HG03439 (cell line): ENCODE results near the gene QRFPR.
"Not testable (repeated sequence)": the region's sequence is repeated elsewhere in the genome, so short reads cannot be mapped to it uniquely, and the experiment has no call there.

Experiments
- ATAC-seq: cut with Tn5 transposase; IDR thresholded peaks from one replicate; pipeline ENCODE4 v1.9.1; 2021; ENCODE audit warnings: mild to moderate bottlenecking, moderate library complexity; ENCODE audit not compliant: unreplicated experiment

QRFPR gene

DNA sequence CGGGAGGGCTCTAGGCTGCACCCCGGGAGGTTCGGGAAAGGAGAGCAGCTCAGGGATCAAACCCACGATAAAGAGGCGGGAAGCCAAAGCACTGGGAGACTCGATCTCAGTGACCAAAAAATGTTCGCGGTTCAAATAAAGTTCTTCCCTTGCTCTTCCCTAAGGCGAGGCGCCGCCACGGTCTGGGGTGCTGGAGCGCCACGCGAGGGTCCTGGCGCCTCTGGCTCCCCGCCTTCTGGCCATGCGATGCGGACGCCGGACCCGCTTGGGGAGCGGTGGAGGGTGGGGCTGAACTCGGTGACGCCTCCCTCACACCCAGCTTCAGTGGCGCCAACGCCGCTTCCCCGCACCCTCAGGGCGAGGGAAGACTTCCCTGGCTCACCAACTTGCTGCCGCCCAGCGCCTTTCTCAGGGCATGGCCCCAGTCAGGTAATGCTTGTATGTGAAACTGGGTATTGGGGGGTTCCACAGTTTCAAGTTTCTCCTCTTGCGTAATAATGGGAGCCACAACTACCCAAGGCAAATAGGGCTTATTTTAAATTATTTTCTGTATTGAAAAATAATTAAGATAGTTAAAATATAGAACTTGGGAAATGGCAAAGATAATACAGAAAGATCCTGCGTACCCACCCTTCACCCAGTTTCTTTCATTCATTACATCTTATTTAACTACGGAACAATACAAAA lies at the start of gene QRFPR:
QRFPR (minus strand) TSS at position 243 of the 687 bp plus-strand sequence. CDS start 371 bp downstream, outside the sequence.
- no peak for ATAC-seq

DNA sequence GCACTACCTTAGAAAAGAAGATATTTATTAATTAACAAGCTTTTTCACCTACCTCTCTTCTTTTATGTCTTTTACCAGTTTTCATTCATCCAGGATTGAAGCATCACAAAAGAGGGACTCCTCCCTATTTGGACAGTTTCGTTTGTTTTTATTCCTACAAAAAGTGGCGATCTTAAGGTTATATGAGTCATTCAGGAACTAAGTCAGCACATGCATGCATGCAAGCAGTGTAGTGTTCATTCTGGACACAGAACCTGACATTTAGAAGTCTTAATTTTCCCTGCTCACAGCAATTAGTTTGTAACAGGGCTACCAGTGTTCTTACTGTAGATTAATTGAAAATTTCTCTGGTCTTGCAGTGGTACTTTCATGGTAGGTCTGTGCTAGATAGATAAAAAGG lies 47.9 kb upstream of the QRFPR start:
- ATAC-seq: no peak

DNA sequence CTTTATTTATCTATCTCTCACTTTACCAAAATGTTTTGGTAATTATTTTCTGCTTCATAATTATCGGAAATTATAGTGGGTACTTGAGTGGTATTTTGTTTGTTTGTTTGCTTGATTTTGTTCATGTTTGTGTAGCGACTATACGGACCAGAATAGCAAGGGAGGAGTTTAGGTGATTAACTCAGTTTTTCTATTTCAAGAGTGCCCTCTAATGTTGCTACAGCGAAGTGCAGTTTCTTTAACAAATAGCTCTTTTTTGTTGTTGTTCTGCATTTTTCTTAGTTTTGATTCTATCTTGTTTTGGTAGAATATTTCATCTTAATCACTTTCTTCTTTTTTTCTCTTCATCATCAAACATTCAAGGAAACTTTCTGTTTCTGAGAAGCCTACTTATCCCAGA lies 40.8 kb upstream of the QRFPR start:
- ATAC-seq: no peak

DNA sequence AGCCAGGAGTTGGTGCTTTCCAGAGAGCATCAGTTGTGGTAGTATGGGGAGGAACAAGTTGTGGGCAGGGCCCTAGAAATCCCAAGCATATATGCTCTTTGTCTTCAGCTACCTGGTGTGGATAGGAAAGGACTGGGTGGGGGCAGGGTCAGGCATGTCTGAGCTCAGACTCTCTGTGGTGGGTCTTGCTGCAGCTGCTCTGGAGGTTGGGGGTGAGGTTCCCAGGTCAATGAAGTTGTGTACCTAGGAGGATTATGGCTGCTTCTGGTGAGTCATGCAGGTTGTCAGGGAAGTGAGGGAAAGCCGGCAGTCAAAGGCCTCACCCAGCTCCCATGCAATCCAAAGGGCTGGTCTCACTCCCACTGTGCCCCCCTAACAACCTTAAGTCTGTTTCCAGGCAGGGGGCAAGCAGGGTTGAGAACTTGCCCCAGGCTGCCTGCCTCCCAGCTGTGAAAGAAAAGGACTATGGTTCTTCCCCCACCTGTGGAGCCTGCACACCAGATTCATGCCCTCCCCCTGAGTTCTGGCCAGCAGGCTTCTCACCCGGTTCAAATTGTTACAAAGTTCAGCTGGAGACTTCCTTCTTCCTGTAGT lies 30.4 kb upstream of the QRFPR start:
- no peak for ATAC-seq

DNA sequence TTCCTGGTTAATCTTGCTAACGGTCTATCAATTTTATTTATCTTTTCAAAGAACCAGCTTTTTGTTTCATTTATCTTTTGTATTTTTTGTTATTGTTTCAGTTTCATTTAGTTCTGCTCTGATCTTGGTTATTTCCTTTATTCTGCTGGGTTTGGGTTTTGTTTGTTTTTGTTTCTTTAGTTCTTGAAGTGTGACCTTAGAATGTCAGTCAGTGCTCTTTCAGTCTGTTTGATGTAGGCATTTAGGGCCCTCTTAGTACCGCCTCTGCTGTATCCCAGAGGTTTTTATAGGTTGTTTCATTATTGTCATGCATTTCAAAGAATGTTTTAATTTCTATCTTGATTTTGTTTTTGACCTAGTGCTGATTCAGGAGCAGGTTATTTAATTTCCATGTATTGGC lies 27.7 kb upstream of the QRFPR start:
- ATAC-seq: not testable (repeated sequence)

DNA sequence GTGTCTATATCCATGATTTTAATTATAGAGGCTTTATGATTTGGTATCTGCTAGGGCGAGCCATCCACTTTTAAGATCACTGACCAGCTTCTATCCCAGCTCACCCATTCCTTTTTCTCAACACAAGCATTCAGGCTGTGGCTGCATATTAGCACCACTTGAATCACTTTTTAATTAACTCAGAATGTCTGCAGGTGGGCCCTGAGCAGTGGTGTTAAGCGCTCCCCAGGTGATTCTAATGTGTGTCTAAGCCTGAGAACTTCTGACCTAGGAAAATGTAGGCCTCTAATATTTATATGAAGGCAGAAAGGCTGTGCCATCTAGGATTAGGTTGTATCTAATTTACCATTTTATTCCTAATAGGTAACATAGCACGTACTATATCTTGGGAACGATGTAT lies 19.8 kb upstream of the QRFPR start:
- no peak for ATAC-seq

DNA sequence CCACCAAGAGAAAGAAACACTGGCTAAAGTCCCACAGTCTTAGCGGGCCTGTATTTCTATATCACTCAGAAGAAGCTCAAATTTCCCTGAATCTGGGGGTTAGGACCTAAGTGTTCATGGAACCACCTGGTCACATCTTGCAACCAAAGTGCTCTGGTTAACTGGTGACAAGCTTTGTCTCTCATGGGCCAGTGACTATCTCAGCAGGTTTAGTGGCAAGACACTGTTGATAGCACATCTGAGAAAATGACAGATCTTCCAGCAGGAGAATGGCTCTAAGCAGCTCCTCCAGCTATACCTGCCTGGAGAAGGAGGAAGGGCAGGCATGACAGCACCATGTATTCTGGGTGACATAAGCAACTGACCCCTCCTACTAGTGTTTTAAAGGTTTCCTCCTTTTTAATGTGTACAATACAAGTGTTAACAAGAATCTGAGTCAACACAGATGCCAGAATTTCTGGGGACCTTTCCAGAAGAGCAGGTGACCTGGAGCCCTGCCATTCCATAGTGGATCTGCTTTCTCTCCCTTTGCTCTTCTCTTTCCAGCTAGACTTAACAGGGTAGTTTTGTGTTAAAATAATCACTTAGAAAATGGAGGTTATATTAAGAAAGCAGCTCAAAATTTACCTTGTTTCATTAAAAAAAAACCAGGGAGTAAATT lies 17.3 kb upstream of the QRFPR start:
- ATAC-seq: no peak

DNA sequence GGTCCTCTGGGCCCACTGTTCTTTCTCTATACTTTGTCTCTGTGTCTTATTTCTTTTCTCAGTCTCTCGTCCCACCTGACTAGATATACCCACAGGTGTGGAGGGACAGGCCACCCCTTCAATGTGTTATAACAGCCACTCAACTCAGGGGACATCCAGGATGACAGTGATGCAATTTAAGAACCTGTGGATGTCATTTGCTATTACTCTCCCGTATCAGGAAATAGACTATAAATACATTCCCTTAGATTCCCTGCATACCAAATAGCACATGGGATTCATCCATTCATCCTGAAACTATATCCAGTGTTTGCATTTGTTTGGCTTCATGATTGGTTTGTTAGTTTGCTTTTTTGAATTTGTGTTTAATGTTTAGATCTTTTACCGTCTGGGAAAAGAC lies 16.6 kb upstream of the QRFPR start:
- ATAC-seq: no peak

DNA sequence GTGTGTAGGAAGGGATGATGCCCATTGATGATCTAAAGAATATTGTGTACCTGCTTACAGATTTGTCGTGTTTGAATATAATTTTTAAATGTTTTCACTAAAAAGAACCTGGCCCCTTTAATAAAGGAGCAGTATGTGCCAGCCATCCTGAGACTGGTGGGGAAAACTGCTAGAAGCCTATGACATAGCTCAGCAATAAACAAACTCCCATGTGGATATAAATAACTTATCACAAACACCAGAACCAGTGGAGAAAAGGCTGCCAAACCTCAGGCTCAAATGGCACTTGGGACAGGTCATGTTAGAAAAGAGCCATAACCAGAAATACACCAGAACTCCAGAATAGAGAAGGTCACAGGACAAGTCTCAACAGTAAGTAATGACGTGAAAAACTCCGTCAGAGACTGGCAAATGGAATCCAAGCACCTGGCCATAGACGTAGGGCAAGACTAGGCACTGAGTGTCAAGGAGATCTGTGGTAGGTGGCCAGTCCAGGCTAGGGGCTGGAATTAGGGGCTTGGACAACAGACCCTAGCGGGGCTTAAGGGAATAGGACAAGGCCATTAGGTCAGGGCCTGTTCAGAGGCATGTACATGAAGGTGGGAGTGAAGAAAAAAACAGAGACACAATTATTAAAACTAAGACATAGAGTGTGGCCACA lies 11.7 kb upstream of the QRFPR start:
- no peak for ATAC-seq

DNA sequence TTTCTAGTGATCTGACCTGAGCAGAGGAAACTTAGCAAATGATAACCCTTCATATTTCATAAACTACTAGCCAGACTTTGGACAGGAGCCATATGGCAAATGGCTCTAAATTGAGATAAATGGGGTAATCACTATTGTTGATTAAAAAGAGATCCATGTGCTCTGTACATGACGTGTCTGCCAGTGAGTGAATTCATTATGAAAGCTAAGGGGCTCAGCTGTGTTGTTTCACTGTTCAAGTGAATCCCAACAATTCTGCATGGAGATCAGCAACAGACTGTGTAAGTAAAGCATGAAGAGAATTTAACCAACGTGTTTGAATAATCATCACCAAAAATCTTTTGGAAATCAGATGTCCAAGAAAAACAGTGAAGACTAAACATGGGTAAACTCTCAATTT lies 9.5 kb upstream of the QRFPR start:
- ATAC-seq: no peak

DNA sequence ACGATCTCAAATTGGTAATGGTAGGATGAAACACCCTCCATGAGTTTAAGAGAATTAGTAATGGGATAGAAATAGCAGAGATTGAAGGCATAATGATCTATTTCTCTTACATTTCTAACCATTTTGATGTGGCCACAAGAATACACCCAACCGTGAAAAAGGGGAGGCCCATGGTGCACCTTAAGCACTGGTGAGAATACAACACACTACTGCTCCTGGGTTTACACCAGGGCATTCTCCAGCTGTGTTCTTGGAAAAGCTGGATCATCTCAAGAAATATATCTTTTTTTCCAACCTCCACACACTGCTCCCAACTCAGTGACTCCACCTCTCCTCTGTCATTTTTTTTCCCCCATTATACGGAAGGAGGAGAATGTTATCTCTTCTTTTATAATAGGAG lies 1.5 kb downstream of the QRFPR start:
- ATAC-seq: no peak

DNA sequence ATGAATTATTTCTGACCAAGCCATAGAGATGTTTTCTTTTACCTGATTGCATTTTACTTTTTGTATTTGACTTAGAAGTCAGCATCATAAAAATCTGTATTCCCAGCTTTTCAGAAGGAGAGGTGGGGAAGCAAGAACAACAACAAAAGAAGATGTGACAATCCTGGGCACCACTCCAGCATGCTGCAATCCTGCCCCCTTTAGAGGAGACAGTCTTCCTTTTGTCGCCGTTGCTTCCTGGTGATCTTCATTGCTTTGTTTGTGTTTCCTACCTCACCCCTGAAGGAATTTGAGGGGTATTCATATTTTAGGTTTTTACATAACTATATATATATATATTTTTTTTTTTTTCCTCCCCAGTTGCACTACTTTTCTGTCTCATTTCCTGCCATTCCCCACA lies 3.7 kb downstream of the QRFPR start:
- no peak for ATAC-seq

DNA sequence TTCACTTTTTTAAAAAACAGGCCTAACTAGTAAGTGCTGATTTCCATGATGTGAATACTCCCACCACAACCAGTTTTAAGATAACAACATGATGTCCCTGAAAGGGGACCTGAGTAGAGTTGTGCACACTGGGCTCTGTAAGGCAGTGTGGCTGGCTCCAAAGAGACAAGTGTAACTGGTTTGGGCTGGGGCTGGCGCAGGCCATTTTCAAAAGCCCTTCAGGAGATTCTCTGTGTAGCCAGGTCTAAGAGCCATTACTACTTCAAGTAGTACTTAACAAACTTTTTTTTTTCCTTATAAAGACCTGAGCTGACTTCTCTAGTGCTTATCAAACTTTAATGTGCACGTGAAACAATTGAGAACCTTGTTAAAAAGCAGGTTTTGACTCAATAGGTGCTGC lies 4.3 kb downstream of the QRFPR start:
- ATAC-seq: no peak

DNA sequence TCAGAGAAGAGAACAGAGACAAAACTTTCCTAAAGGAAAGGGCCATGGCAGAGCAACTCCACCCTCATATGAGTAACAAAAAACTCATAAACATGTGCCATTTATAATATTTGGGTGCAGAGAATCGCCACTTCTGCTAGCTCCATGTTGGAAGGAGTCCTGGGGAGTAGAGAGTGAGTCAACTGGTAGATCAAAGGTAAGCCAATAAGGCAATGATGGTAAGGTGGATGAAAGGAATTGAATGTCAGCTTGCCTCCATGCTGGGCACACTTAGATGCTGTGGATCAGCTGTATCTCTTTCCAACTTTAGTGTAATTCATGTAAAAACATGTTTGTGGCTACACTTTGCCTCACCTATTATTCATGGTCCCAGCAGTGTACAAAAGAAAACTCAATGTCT lies 4.7 kb downstream of the QRFPR start:
- no peak for ATAC-seq

DNA sequence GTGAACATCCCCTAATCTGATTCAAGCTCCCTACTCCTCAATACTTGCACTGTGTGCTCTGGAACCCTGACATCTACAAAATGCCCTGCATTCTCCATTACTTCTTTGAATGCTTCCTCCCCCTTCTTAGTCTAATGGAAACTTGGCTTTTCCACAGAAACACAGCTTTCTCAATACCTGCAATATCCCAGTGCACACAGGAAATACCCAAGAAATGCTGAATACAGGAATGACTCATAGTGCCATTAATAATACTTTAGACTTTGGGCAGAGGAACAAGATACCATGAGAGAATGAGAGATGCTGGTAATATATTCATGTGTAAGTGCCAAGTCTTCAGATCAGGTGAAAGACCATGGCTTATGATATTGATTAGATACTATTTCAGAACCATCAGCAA lies 5.6 kb downstream of the QRFPR start:
- no peak for ATAC-seq

DNA sequence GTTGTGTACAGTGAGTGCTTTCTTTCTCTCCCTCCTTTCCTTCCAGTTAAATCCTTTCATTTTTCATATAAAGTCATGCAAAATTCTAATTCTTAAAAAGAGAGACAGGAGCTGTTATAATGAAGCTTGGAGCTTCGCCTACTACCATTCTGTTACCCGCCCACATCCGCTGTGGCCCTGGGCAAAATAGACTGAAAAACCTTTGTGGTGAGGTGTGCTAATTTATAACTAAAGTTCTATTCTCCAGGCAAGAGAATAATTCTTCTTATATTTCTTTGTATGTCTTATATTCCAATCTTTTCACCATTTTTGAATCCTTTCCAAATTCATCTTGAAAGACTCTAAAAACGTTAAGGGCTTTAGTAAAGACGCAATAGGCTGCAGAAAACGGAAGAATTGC lies 7.0 kb downstream of the QRFPR start:
- no peak for ATAC-seq

DNA sequence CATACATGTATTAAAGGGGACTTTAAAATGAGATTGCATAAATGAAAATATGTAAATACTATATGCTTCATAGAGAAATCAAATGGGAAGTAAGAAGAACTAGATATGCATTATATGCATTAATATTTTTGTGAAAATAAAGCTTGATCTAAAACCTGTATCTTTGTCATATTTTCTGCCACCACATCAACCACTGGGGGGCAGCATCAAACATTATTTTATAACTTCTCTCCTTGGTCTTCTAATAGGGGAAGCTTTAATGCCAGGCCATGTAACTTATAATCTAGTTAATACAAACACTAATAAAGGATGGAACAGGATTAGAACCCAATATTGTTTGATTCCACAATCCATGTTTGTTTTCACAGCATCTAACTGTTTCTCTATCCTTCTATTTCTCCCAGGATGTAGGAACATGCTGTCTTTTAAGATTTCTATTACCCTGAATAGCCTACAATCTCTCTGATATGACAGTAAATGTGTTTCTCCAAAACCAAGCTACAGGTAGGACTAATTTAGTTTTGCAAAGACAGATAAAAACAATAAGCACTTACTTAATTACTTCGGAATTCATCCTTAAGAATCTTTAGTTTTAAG lies 10.0 kb downstream of the QRFPR start:
- no peak for ATAC-seq

DNA sequence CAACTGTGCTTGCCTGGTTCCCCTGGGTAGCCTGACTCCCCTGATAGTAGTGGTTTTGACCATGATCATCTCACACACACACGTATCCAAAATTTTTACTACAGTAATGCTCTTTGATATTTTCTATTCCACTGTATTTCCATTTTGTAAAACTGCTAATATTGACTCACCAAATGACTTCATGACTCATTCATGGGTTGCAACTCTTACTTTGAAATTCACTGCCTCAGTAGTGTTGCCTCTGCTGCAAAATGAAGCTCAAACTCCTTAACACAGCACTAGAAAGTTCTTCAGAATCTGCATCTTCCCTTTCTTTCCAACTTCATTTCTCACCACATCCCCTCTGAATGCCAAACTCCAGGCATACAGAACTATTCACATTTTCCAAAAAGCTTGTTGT lies 20.3 kb downstream of the QRFPR start:
- ATAC-seq: no peak

DNA sequence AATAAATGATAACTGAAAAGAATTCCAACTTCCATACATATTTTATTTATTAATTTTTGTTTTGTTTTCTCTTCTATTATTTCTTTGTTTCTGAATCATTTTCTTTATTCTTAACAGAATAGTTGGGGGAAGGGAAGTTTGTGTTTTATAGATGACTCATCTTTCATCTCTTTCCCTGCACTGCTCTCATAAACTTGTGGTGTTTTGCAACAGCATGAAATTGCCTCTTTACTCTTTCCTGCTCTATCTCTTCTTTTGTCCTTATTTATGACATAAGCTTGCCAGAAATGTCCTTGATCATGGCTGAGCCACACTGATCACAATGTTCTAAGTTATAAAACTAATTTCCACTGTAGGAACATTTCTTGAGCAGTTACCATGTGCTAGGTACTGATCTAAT lies 22.3 kb downstream of the QRFPR start:
- no peak for ATAC-seq

DNA sequence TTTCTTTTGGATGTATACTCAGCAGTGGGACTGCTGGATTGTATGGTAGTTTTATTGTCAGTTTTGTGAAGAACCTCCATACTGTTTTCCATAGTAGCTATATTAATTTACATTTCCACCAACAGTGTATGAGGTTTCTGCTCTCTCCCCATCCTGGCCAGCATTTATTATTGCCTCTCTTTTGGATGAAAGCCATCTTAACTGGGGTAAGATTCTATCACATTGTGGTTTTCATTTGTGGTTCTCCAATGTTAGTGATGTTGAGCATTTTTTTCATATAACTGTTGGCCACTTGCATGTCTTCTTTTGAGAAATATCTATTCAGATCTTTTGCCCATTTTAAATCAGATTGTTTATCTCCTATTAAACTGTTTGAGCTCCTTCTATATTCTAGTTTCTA lies 27.6 kb downstream of the QRFPR start:
- ATAC-seq: no peak

DNA sequence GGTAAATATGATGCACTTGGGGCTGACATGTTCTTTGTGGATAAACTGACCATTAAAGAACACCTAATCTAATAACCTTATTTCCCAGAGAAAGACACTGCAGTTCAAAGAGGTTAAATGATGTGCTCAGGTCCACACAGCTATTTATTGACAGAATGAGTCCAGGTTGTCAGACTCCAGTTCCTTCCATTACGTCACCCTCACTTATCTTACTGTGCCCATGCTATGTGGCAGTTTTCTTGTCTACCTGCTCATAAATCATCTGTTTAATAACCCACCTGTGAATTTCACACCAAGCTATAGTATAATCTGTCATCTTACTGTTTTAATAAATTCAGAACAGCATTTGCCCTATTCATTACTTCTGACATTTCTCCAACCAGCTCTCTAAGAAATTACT lies 36.7 kb downstream of the QRFPR start:
- no peak for ATAC-seq

DNA sequence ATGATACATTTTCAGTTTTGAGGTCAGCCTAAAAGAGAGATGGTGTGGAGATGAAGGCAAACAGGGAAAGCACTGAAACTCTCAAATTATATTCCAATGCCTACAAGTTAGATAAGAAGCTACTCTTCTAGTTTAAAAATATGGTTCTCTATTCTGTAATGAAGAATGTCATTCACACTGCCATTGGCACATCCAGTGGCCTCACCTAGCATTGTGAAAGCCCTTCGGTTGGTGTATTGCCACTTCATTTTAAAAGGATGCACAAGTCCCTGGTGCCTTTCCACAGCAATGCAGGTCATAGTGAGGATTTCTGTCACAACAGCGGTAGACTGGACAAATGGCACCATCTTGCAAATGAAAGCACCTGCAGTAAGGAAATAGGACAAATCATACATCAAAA lies 40.6 kb downstream of the QRFPR start:
- ATAC-seq: no peak
